Measurements from ENCODE around the gene SEMA5A. TPM values are rescaled to one million over a fixed set of nuclear protein-coding genes. Genes with fewer than 3 reads are reported as not detected.

SEMA5A gene
- total RNA-seq, 2 experiments from 2014 or later, result 0.48 to 0.52 TPM

- Mint-ChIP-seq H3K4me1 (ENCODE audit: low read depth) (no peaks in the 10 kb centered on the region), H3K27me3 (no peaks in the 10 kb centered on the region), H3K9me3 (no peaks in the 10 kb centered on the region), H3K4me3 (no peak overlapping the region), H3K27ac (no peak overlapping the region), H3K36me3 (no peaks in the 10 kb centered on the region)
- no peak for DNase-seq
- intact Hi-C loops (cut with micrococcal nuclease), result no loop called here
- ChIA-PET POLR2A (no interaction called here), CTCF (no interaction called here)
Measured at GRCh38 chr5:9054821-9055589, 490.9 kb downstream of the SEMA5A start.

GRCh38 chr5:9054322-9054721, 491.6 kb downstream of the SEMA5A start:
- Mint-ChIP-seq H3K9me3 (no peaks in the 10 kb centered on the region), H3K27me3 (no peaks in the 10 kb centered on the region), H3K27ac (no peak overlapping the region), H3K4me1 (ENCODE audit: low read depth) (no peaks in the 10 kb centered on the region), H3K36me3 (no peaks in the 10 kb centered on the region), H3K4me3 (no peak overlapping the region)
- intact Hi-C loops (cut with micrococcal nuclease), result no loop called here
- DNase-seq, result no peak
- ChIA-PET POLR2A (no interaction called here), CTCF (no interaction called here)

GRCh38 chr5:9052421-9052820, 493.5 kb downstream of the SEMA5A start:
- ChIA-PET POLR2A (no interaction called here), CTCF (no interaction called here)
- H3K4me1 Mint-ChIP-seq (ENCODE audit: low read depth), result no peaks in the 10 kb centered on the region
- no peak for DNase-seq
- no peaks in the 10 kb centered on the region for H3K36me3 Mint-ChIP-seq
- intact Hi-C loops (cut with micrococcal nuclease), result no loop called here
- no peak overlapping the region for H3K27ac Mint-ChIP-seq
- H3K9me3 Mint-ChIP-seq, result no peaks in the 10 kb centered on the region
- no peaks in the 10 kb centered on the region for H3K27me3 Mint-ChIP-seq
- H3K4me3 Mint-ChIP-seq, result no peak overlapping the region

- H3K36me3 Mint-ChIP-seq, result no peaks in the 10 kb centered on the region
- ChIA-PET CTCF (no interaction called here), POLR2A (no interaction called here)
- no peak overlapping the region for H3K4me3 Mint-ChIP-seq
- H3K27ac Mint-ChIP-seq, result no peak overlapping the region
- H3K4me1 Mint-ChIP-seq (ENCODE audit: low read depth), result no peaks in the 10 kb centered on the region
- intact Hi-C loops (cut with micrococcal nuclease), result no loop called here
- DNase-seq, result no peak
- no peaks in the 10 kb centered on the region for H3K27me3 Mint-ChIP-seq
- no peaks in the 10 kb centered on the region for H3K9me3 Mint-ChIP-seq
Measured at GRCh38 chr5:9051779-9052178, 494.1 kb downstream of the SEMA5A start.

- Mint-ChIP-seq H3K27me3 (no peaks in the 10 kb centered on the region), H3K4me3 (no peak overlapping the region), H3K36me3 (no peaks in the 10 kb centered on the region), H3K27ac (no peak overlapping the region), H3K9me3 (peaks cover 2% of the 10 kb centered on the region), H3K4me1 (ENCODE audit: low read depth) (no peaks in the 10 kb centered on the region)
- ChIA-PET POLR2A (no interaction called here), CTCF (no interaction called here)
- no peak for DNase-seq
- intact Hi-C loops (cut with micrococcal nuclease), result no loop called here
Measured at GRCh38 chr5:9047932-9048331, 497.9 kb downstream of the SEMA5A start.

- CTCF ChIA-PET, result no interaction called here
- POLR2A ChIA-PET, result no interaction called here
- intact Hi-C loops (cut with micrococcal nuclease), result no loop called here
- DNase-seq, result no peak
- Mint-ChIP-seq H3K4me3 (no peak overlapping the region), H3K27ac (no peak overlapping the region), H3K36me3 (peaks cover 2% of the 10 kb centered on the region), H3K27me3 (no peaks in the 10 kb centered on the region), H3K9me3 (peaks cover 2% of the 10 kb centered on the region), H3K4me1 (ENCODE audit: low read depth) (no peaks in the 10 kb centered on the region)
Measured at GRCh38 chr5:9046756-9047481, 499.0 kb downstream of the SEMA5A start.

- no peak for DNase-seq
- POLR2A ChIA-PET, result no interaction called here
- peaks cover 2% of the 10 kb centered on the region for H3K9me3 Mint-ChIP-seq
- no peaks in the 10 kb centered on the region for H3K4me1 Mint-ChIP-seq (ENCODE audit: low read depth)
- CTCF ChIA-PET, result no interaction called here
- H3K4me3 Mint-ChIP-seq, result no peak overlapping the region
- peaks cover 2% of the 10 kb centered on the region for H3K36me3 Mint-ChIP-seq
- intact Hi-C loops (cut with micrococcal nuclease), result no loop called here
- no peaks in the 10 kb centered on the region for H3K27me3 Mint-ChIP-seq
- no peak overlapping the region for H3K27ac Mint-ChIP-seq
Measured at GRCh38 chr5:9045946-9046345, 499.9 kb downstream of the SEMA5A start.

- DNase-seq, result no peak
- intact Hi-C loops (cut with micrococcal nuclease), result no loop called here
- CTCF ChIA-PET, result no interaction called here
- Mint-ChIP-seq H3K4me1 (ENCODE audit: low read depth) (no peaks in the 10 kb centered on the region), H3K27ac (no peak overlapping the region), H3K36me3 (peaks cover 2% of the 10 kb centered on the region), H3K27me3 (no peaks in the 10 kb centered on the region), H3K4me3 (no peak overlapping the region), H3K9me3 (peaks cover 6% of the 10 kb centered on the region)
- POLR2A ChIA-PET, result no interaction called here
Measured at GRCh38 chr5:9042241-9042640, 503.6 kb downstream of the SEMA5A start.

GRCh38 chr5:9040475-9040874, 505.4 kb downstream of the SEMA5A start:
- Mint-ChIP-seq H3K27ac (no peak overlapping the region), H3K36me3 (peaks cover 2% of the 10 kb centered on the region), H3K27me3 (no peaks in the 10 kb centered on the region), H3K9me3 (peaks cover 9% of the 10 kb centered on the region), H3K4me1 (ENCODE audit: low read depth) (no peaks in the 10 kb centered on the region), H3K4me3 (no peak overlapping the region)
- DNase-seq, result no peak
- intact Hi-C loops (cut with micrococcal nuclease), result no loop called here
- ChIA-PET CTCF (no interaction called here), POLR2A (no interaction called here)

- Mint-ChIP-seq H3K9me3 (peaks cover 6% of the 10 kb centered on the region), H3K27me3 (no peaks in the 10 kb centered on the region), H3K27ac (no peak overlapping the region), H3K36me3 (no peaks in the 10 kb centered on the region), H3K4me3 (no peak overlapping the region), H3K4me1 (ENCODE audit: low read depth) (no peaks in the 10 kb centered on the region)
- no peak for DNase-seq
- CTCF ChIA-PET, result no interaction called here
- POLR2A ChIA-PET, result no interaction called here
- intact Hi-C loops (cut with micrococcal nuclease), result no loop called here
Measured at GRCh38 chr5:9037048-9037447, 508.8 kb downstream of the SEMA5A start.

GRCh38 chr5:9035346-9035745, 510.5 kb downstream of the SEMA5A start:
- H3K27ac Mint-ChIP-seq, result no peak overlapping the region
- no peak overlapping the region for H3K4me3 Mint-ChIP-seq
- H3K4me1 Mint-ChIP-seq (ENCODE audit: low read depth), result no peaks in the 10 kb centered on the region
- H3K36me3 Mint-ChIP-seq, result no peaks in the 10 kb centered on the region
- ChIA-PET POLR2A (no interaction called here), CTCF (no interaction called here)
- H3K27me3 Mint-ChIP-seq, result no peaks in the 10 kb centered on the region
- H3K9me3 Mint-ChIP-seq, result peaks cover 6% of the 10 kb centered on the region
- DNase-seq, result no peak
- intact Hi-C loops (cut with micrococcal nuclease), result no loop called here

GRCh38 chr5:9034649-9035048, 511.2 kb downstream of the SEMA5A start:
- Mint-ChIP-seq H3K9me3 (peaks cover 6% of the 10 kb centered on the region), H3K27ac (no peak overlapping the region), H3K36me3 (no peaks in the 10 kb centered on the region), H3K4me1 (ENCODE audit: low read depth) (no peaks in the 10 kb centered on the region), H3K27me3 (no peaks in the 10 kb centered on the region), H3K4me3 (no peak overlapping the region)
- intact Hi-C loops (cut with micrococcal nuclease), result no loop called here
- CTCF ChIA-PET, result no interaction called here
- no peak for DNase-seq
- POLR2A ChIA-PET, result no interaction called here

- Mint-ChIP-seq H3K4me3 (no peak overlapping the region), H3K4me1 (ENCODE audit: low read depth) (no peaks in the 10 kb centered on the region), H3K36me3 (no peaks in the 10 kb centered on the region), H3K27me3 (no peaks in the 10 kb centered on the region), H3K27ac (no peak overlapping the region), H3K9me3 (peaks cover 3% of the 10 kb centered on the region)
- CTCF ChIA-PET, result no interaction called here
- no peak for DNase-seq
- intact Hi-C loops (cut with micrococcal nuclease), result no loop called here
- POLR2A ChIA-PET, result no interaction called here
Measured at GRCh38 chr5:9033524-9033923, 512.4 kb downstream of the SEMA5A start.
